ENCODE measurements around the gene OSMR. TPM values are rescaled to one million over a fixed set of nuclear protein-coding genes. Genes with fewer than 3 reads are reported as not detected.

The OSMR gene
- total RNA-seq, 1 experiment from 2014 or later, result 31.6 TPM

GRCh38 chr5:38940230-38940858, 94.5 kb downstream of the OSMR start:
- Histone ChIP-seq H3K36me3 (ENCODE audit: insufficient read depth, low read length, poor library complexity, severe bottlenecking) (peaks cover 24% of the 10 kb centered on the region), H3K27me3 (replicated peaks; ENCODE audit: insufficient read depth, low read depth, low read length, poor library complexity) (no peaks in the 10 kb centered on the region), H3K9me3 (ENCODE audit: low read depth, low read length, poor library complexity, severe bottlenecking) (no peaks in the 10 kb centered on the region), H3K4me3 (ENCODE audit: low read depth, low read length, poor library complexity, severe bottlenecking) (no peak overlapping the region), H3K4me1 (ENCODE audit: insufficient read depth, low read length, poor library complexity, severe bottlenecking) (peaks cover 32% of the 10 kb centered on the region), H3K27ac (ENCODE audit: low read depth, low read length, poor library complexity, severe bottlenecking) (no peak overlapping the region)
- ChIA-PET CTCF (no interaction called here), POLR2A (ENCODE audit: low non-redundant PET) (no interaction called here)
- BruUV-seq (replicated peaks), result no TSS peak
- intact Hi-C loops (cut with micrococcal nuclease; ENCODE audit: unreplicated experiment), result no loop called here
- no peak for TF ChIP-seq CTCF (conservative IDR thresholded peaks at IDR 0.05; ENCODE audit: low read depth, low read length)
- no peak for TF ChIP-seq EZH2 (IDR thresholded peaks at IDR 0.05; ENCODE audit: borderline replicate concordance, low read depth, low read length, poor library complexity, severe bottlenecking)
- peak; percentile 41 for DNase-seq (ENCODE audit: low spot score)

- no peak for DNase-seq (ENCODE audit: low spot score)
- Histone ChIP-seq H3K27ac (ENCODE audit: low read depth, low read length, poor library complexity, severe bottlenecking) (no peak overlapping the region), H3K9me3 (ENCODE audit: low read depth, low read length, poor library complexity, severe bottlenecking) (no peaks in the 10 kb centered on the region), H3K27me3 (replicated peaks; ENCODE audit: insufficient read depth, low read depth, low read length, poor library complexity) (no peaks in the 10 kb centered on the region), H3K4me1 (ENCODE audit: insufficient read depth, low read length, poor library complexity, severe bottlenecking) (peaks cover 32% of the 10 kb centered on the region), H3K4me3 (ENCODE audit: low read depth, low read length, poor library complexity, severe bottlenecking) (no peak overlapping the region), H3K36me3 (ENCODE audit: insufficient read depth, low read length, poor library complexity, severe bottlenecking) (peaks cover 32% of the 10 kb centered on the region)
- intact Hi-C loops (cut with micrococcal nuclease; ENCODE audit: unreplicated experiment), result no loop called here
- ChIA-PET POLR2A (ENCODE audit: low non-redundant PET) (no interaction called here), CTCF (no interaction called here)
- BruUV-seq (replicated peaks), result no TSS peak
- no peak for TF ChIP-seq EZH2 (IDR thresholded peaks at IDR 0.05; ENCODE audit: borderline replicate concordance, low read depth, low read length, poor library complexity, severe bottlenecking)
Observed at GRCh38 chr5:38941912-38942311, 96.1 kb downstream of the OSMR start.

- CTCF ChIA-PET, result no interaction called here
- TF ChIP-seq CTCF (conservative IDR thresholded peaks at IDR 0.05; ENCODE audit: low read depth, low read length), result no peak
- no peak for TF ChIP-seq EZH2 (IDR thresholded peaks at IDR 0.05; ENCODE audit: borderline replicate concordance, low read depth, low read length, poor library complexity, severe bottlenecking)
- intact Hi-C loops (cut with micrococcal nuclease; ENCODE audit: unreplicated experiment), result no loop called here
- no peak for DNase-seq (ENCODE audit: low spot score)
- Histone ChIP-seq H3K27ac (ENCODE audit: low read depth, low read length, poor library complexity, severe bottlenecking) (no peak overlapping the region), H3K9me3 (ENCODE audit: low read depth, low read length, poor library complexity, severe bottlenecking) (no peaks in the 10 kb centered on the region), H3K27me3 (replicated peaks; ENCODE audit: insufficient read depth, low read depth, low read length, poor library complexity) (no peaks in the 10 kb centered on the region), H3K4me1 (ENCODE audit: insufficient read depth, low read length, poor library complexity, severe bottlenecking) (peaks cover 19% of the 10 kb centered on the region), H3K4me3 (ENCODE audit: low read depth, low read length, poor library complexity, severe bottlenecking) (no peak overlapping the region), H3K36me3 (ENCODE audit: insufficient read depth, low read length, poor library complexity, severe bottlenecking) (peaks cover 40% of the 10 kb centered on the region)
- BruUV-seq (replicated peaks), result no TSS peak
- POLR2A ChIA-PET (ENCODE audit: low non-redundant PET), result no interaction called here
Observed at GRCh38 chr5:38944282-38944681, 98.5 kb downstream of the OSMR start.

GRCh38 chr5:38948501-38948900, 102.7 kb downstream of the OSMR start:
- H3K9me3 ChIP-seq (ENCODE audit: low read depth, low read length, poor library complexity, severe bottlenecking), result no peaks in the 10 kb centered on the region
- no TSS peak for BruUV-seq (replicated peaks)
- DNase-seq (ENCODE audit: low spot score), result no peak
- ChIA-PET CTCF (interaction anchor here (0.6 kb wide), 1 partner anchor 636 kb away, joined by 4 read pairs; no protein-coding TSS in a partner anchor), POLR2A (ENCODE audit: low non-redundant PET) (interaction anchor here (0.7 kb wide), 1 partner anchor 571 kb away, joined by 3 read pairs; no protein-coding TSS in a partner anchor)
- intact Hi-C loops (cut with micrococcal nuclease; ENCODE audit: unreplicated experiment), result no loop called here
- no peak for TF ChIP-seq CTCF (conservative IDR thresholded peaks at IDR 0.05; ENCODE audit: low read depth, low read length)
- no peak for TF ChIP-seq EZH2 (IDR thresholded peaks at IDR 0.05; ENCODE audit: borderline replicate concordance, low read depth, low read length, poor library complexity, severe bottlenecking)
- no peak overlapping the region for H3K4me3 ChIP-seq (ENCODE audit: low read depth, low read length, poor library complexity, severe bottlenecking)
- H3K27ac ChIP-seq (ENCODE audit: low read depth, low read length, poor library complexity, severe bottlenecking), result no peak overlapping the region
- H3K36me3 ChIP-seq (ENCODE audit: insufficient read depth, low read length, poor library complexity, severe bottlenecking), result peaks cover 59% of the 10 kb centered on the region
- no peaks in the 10 kb centered on the region for H3K27me3 ChIP-seq (replicated peaks; ENCODE audit: insufficient read depth, low read depth, low read length, poor library complexity)
- H3K4me1 ChIP-seq (ENCODE audit: insufficient read depth, low read length, poor library complexity, severe bottlenecking), result peaks cover 3% of the 10 kb centered on the region

Measured in A673 (cell line).